ENCODE data around the gene LGALS13. TPM values are rescaled to one million over a fixed set of nuclear protein-coding genes. Genes with fewer than 3 reads are reported as not detected.

The LGALS13 gene
- polyA plus RNA-seq, 2 of the 4 experiments (the other 2 are of a cell fraction): not detected

GRCh38 chr19:39587496-39587895 lies 14.8 kb upstream of the LGALS13 start:
- DNase-seq (ENCODE audit: low read depth in 1 of 2, low spot score in 1 of 2): no peak
- peak; percentile 28 for FAIRE-seq
- 2% methylated on average over 4 of the region's 4 CpGs for WGBS (ENCODE audit: missing lambda C conversion rate)
- ATAC-seq: no peak
- Histone ChIP-seq H3K4me1 (no peaks in the 10 kb centered on the region), H3K27ac (no peak overlapping the region), H3K4me2 (no peak overlapping the region), H3K4me3 (no peak overlapping the region), H3K9me3 (peaks cover 2% of the 10 kb centered on the region; the same call in 1 of the 3 replicates)
- TF ChIP-seq POLR2AphosphoS2 (conservative IDR thresholded peaks at IDR 0.05; ENCODE audit: low read length) (no peak), FOSL2 (IDR thresholded peaks at IDR 0.05) (no peak), FOSL2 (CRISPR knock-in tag; IDR thresholded peaks at IDR 0.05) (peak; percentile 31; the same call in 1 of the 2 replicates), ZNF302 (CRISPR knock-in tag; IDR thresholded peaks at IDR 0.05) (0 out of 2 replicates have a peak, but pooled peaks have one; percentile 5)
- POLR2A ChIA-PET: no interaction called here
- CTCF ChIA-PET: no interaction called here

GRCh38 chr19:39588066-39588465 lies 14.3 kb upstream of the LGALS13 start:
- TF ChIP-seq NR3C1 (IDR thresholded peaks at IDR 0.05) (no peak), NFE2L2 (conservative IDR thresholded peaks at IDR 0.05; ENCODE audit: low read length) (no peak), PHF8 (IDR thresholded peaks at IDR 0.05; ENCODE audit: borderline replicate concordance, low read depth) (no peak), BHLHE40 (IDR thresholded peaks at IDR 0.05; ENCODE audit: low read depth, low read length) (no peak), RFX5 (IDR thresholded peaks at IDR 0.05) (no peak), ZNF302 (CRISPR knock-in tag; IDR thresholded peaks at IDR 0.05) (no peak), CBX2 (IDR thresholded peaks at IDR 0.05; ENCODE audit: borderline replicate concordance, low read depth) (no peak), ELK1 (IDR thresholded peaks at IDR 0.05; ENCODE audit: low read depth, low read length) (no peak), FOXS1 (CRISPR knock-in tag; IDR thresholded peaks at IDR 0.05) (no peak), GATA3 (IDR thresholded peaks at IDR 0.05; ENCODE audit: borderline replicate concordance) (no peak), RARB (CRISPR knock-in tag; IDR thresholded peaks at IDR 0.05) (no peak), KDM5A (IDR thresholded peaks at IDR 0.05) (no peak), MAFK (IDR thresholded peaks at IDR 0.05; ENCODE audit: partially characterized antibody) (no peak), EHF (CRISPR knock-in tag; IDR thresholded peaks at IDR 0.05) (no peak), RAD21 (conservative IDR thresholded peaks at IDR 0.05 in 1 of 2, IDR thresholded peaks at IDR 0.05 in 1 of 2) (no peak), CTCF (IDR thresholded peaks at IDR 0.05) (no peak), RCOR1 (IDR thresholded peaks at IDR 0.05; ENCODE audit: low read depth, low read length) (no peak), TFCP2L1 (CRISPR knock-in tag; IDR thresholded peaks at IDR 0.05) (no peak)
- Histone ChIP-seq H3K4me1 (no peaks in the 10 kb centered on the region), H3K4me3 (no peak overlapping the region), H3K9me3 (peaks cover 2% of the 10 kb centered on the region; the same call in 1 of the 3 replicates), H3K4me2 (no peak overlapping the region), H3K27ac (no peak overlapping the region)
- ATAC-seq (no peak), DNase-seq (ENCODE audit: low read depth in 1 of 2, low spot score in 1 of 2) (no peak), FAIRE-seq (peak; percentile 98)
- POLR2A ChIA-PET: no interaction called here
- WGBS (ENCODE audit: missing lambda C conversion rate): 4% methylated on average over 2 of the region's 2 CpGs
- CTCF ChIA-PET: interaction anchor here (1.2 kb wide), 1 partner anchor 10 kb away, joined by 3 read pairs; no protein-coding TSS in a partner anchor

- Histone ChIP-seq H3K4me2 (no peak overlapping the region), H3K27ac (no peak overlapping the region), H3K9me3 (peaks cover 2% of the 10 kb centered on the region; the same call in 1 of the 3 replicates), H3K4me1 (no peaks in the 10 kb centered on the region), H3K4me3 (no peak overlapping the region)
- DNase-seq (ENCODE audit: low read depth in 1 of 2, low spot score in 1 of 2): no peak
- POLR2A ChIA-PET: no interaction called here
- peak; percentile 86 for TF ChIP-seq REST (IDR thresholded peaks at IDR 0.05)
- no peak for TF ChIP-seq TP53 (CRISPR knock-in tag; IDR thresholded peaks at IDR 0.05)
- TF ChIP-seq ELK1 (IDR thresholded peaks at IDR 0.05; ENCODE audit: low read depth, low read length): no peak
- CTCF ChIA-PET: interaction anchor here (0.6 to 1.7 kb wide), 3 partner anchors 39 to 82 kb away, joined by 4 to 9 read pairs (median 5); partner anchors contain the start of gene EID2B
- WGBS (ENCODE audit: missing lambda C conversion rate): 0% methylated on average over 2 of the region's 2 CpGs
- no peak for ATAC-seq
- FAIRE-seq: peak; percentile 96
Measured at GRCh38 chr19:39590265-39590664, 12.1 kb upstream of the LGALS13 start.
